Measurements from ENCODE around the gene PLK5. TPM values are rescaled to one million over a fixed set of nuclear protein-coding genes. Genes with fewer than 3 reads are reported as not detected.
A peak's percentile ranks its signal among the peaks of the same experiment; 100 is the strongest.

The PLK5 gene
- total and polyA plus RNA-seq, 2 experiments from 2014 or later, result 0.97 to 1.2 TPM

- Mint-ChIP-seq H3K4me3 (no peak overlapping the region), H3K36me3 (ENCODE audit: low read depth) (peaks cover 4% of the 10 kb centered on the region; the same call in 1 of the 3 replicates), H3K9me3 (peaks cover 3% of the 10 kb centered on the region; the same call in 2 of the 3 replicates), H3K27ac (no peak overlapping the region), H3K27me3 (ENCODE audit: insufficient read depth, low read depth, poor library complexity) (peaks cover 47% of the 10 kb centered on the region), H3K4me1 (peaks cover 6% of the 10 kb centered on the region; the same call in 2 of the 3 replicates)
- H3K4me1 ChIP-seq (ENCODE audit: insufficient read depth), result no peaks in the 10 kb centered on the region
- TF ChIP-seq ZNF331 (CRISPR knock-in tag; IDR thresholded peaks at IDR 0.05; ENCODE audit: low read depth) (no peak), POLR2AphosphoS5 (IDR thresholded peaks at IDR 0.05; ENCODE audit: low read depth) (no peak), CTCF (conservative IDR thresholded peaks at IDR 0.05; ENCODE audit: low read depth in 2 of 2) (peak in 1 of 2 experiments; percentile 33; a peak in 2 of 4 replicates), STAT1 (IDR thresholded peaks at IDR 0.05; ENCODE audit: unreplicated experiment) (no peak)
- DNase-seq (ENCODE audit: low spot score) (no peak), ATAC-seq (peak; percentile 14)
- H3K4me2 ChIP-seq, result no peak overlapping the region
- no peaks in the 10 kb centered on the region for H3K9me2 ChIP-seq (ENCODE audit: insufficient read depth)
- no peaks in the 10 kb centered on the region for H4K20me1 ChIP-seq (replicated peaks; ENCODE audit: insufficient read depth)
- H2AFZ ChIP-seq, result no peak overlapping the region
- no peaks in the 10 kb centered on the region for H3K36me3 ChIP-seq (ENCODE audit: insufficient read depth)
- H3K27ac ChIP-seq (ENCODE audit: low read depth), result no peak overlapping the region
- no peaks in the 10 kb centered on the region for H3K79me2 ChIP-seq (replicated peaks; ENCODE audit: insufficient read depth)
- H3K27me3 ChIP-seq (ENCODE audit: insufficient read depth), result peaks cover 27% of the 10 kb centered on the region
- no peak overlapping the region for H3K4me3 ChIP-seq
- H3F3A ChIP-seq (replicated peaks; ENCODE audit: low read depth), result 0 out of 2 replicates have a peak, but pooled peaks cover 4% of the 10 kb centered on the region
Measured at GRCh38 chr19:1525343-1525742, 1.5 kb downstream of the PLK5 start.

GRCh38 chr19:1526066-1526778 lies 2.3 kb downstream of the PLK5 start:
- Histone ChIP-seq H3K9me2 (ENCODE audit: insufficient read depth) (no peaks in the 10 kb centered on the region), H2AFZ (no peak overlapping the region), H3K4me1 (ENCODE audit: insufficient read depth) (no peaks in the 10 kb centered on the region), H3K27ac (ENCODE audit: low read depth) (no peak overlapping the region), H3F3A (replicated peaks; ENCODE audit: low read depth) (0 out of 2 replicates have a peak, but pooled peaks cover 4% of the 10 kb centered on the region), H4K20me1 (replicated peaks; ENCODE audit: insufficient read depth) (no peaks in the 10 kb centered on the region), H3K4me3 (no peak overlapping the region), H3K4me2 (no peak overlapping the region), H3K36me3 (ENCODE audit: insufficient read depth) (no peaks in the 10 kb centered on the region), H3K79me2 (replicated peaks; ENCODE audit: insufficient read depth) (no peaks in the 10 kb centered on the region), H3K27me3 (ENCODE audit: insufficient read depth) (peaks cover 27% of the 10 kb centered on the region)
- no peak for DNase-seq (ENCODE audit: low spot score)
- Mint-ChIP-seq H3K36me3 (ENCODE audit: low read depth) (peaks cover 4% of the 10 kb centered on the region; the same call in 1 of the 3 replicates), H3K4me3 (no peak overlapping the region; the same call in 2 of the 3 replicates), H3K27ac (no peak overlapping the region), H3K9me3 (peaks cover 3% of the 10 kb centered on the region; the same call in 1 of the 3 replicates), H3K27me3 (ENCODE audit: insufficient read depth, low read depth, poor library complexity) (peaks cover 45% of the 10 kb centered on the region), H3K4me1 (peaks cover 6% of the 10 kb centered on the region; the same call in 2 of the 3 replicates)
- ATAC-seq, result no peak
- TF ChIP-seq ETS1 (IDR thresholded peaks at IDR 0.05) (no peak), ZNF331 (CRISPR knock-in tag; IDR thresholded peaks at IDR 0.05; ENCODE audit: low read depth) (no peak), REST (IDR thresholded peaks at IDR 0.05; ENCODE audit: unreplicated experiment) (no peak), EZH2 (IDR thresholded peaks at IDR 0.05; ENCODE audit: low read depth, unreplicated experiment) (no peak), CTCF (conservative IDR thresholded peaks at IDR 0.05; ENCODE audit: low read depth in 2 of 2) (no peak), STAT1 (IDR thresholded peaks at IDR 0.05; ENCODE audit: unreplicated experiment) (no peak), JUNB (IDR thresholded peaks at IDR 0.05; ENCODE audit: unreplicated experiment) (no peak), CREB1 (CRISPR knock-in tag; IDR thresholded peaks at IDR 0.05; ENCODE audit: low read depth) (no peak)

Measured in GM23338 (cell line).